RWPE1 (cell line): ENCODE data around the gene AQP12B.
"Not testable (repeated sequence)": the region's sequence is repeated elsewhere in the genome, so short reads cannot be mapped to it uniquely, and the experiment has no call there.

Experiments
- CTCF ChIA-PET: fragments of 350-600 bp; sonication (Branson Sonifier 250); formaldehyde crosslinking; extraction: SDS; loops from one replicate; lab custom pipeline; 2021; lab: Yijun Ruan, JAX
- POLR2A ChIA-PET: fragments of 400-600 bp; formaldehyde crosslinking; extraction: SDS; loops from one replicate; lab custom pipeline; 2020; ENCODE audit warnings: antibody characterized with exemption; ENCODE audit not compliant: low non-redundant PET; lab: Yijun Ruan, JAX
- DNase-seq: peaks from one replicate; pipeline ENCODE4 v3.0.0; 2012; ENCODE audit warnings: low spot score
- H3K27ac ChIP-seq: fragments of 450-650 bp; 2 replicates; pipeline ENCODE4 v1.5.1; 2017
- CTCF ChIP-seq: fragments of 450-650 bp; conservative IDR thresholded peaks from 2 replicates; pipeline ENCODE4 v1.5.1; 2017; ENCODE audit warnings: low read depth, mild to moderate bottlenecking

Gene AQP12B

GRCh38 chr2:240682431-240683224, at the start of gene AQP12B:
Gene AQP12B, minus strand, starts transcription at chr2:240682885. Its CDS starts 48 bp downstream, at chr2:240682837.
- DNase-seq, CTCF ChIA-PET, H3K27ac ChIP-seq, POLR2A ChIA-PET: not testable (repeated sequence)

- TF ChIP-seq CTCF = no peak
- no peak for DNase-seq
- ChIA-PET CTCF (no interaction called here), POLR2A (no interaction called here)
- H3K27ac ChIP-seq = no peak overlapping the region
These were observed 49.5 kb upstream of the AQP12B start for GRCh38 chr2:240732184-240732583.

GRCh38 chr2:240731178-240731545, 48.5 kb upstream of the AQP12B start:
- no peak for DNase-seq
- no peak for TF ChIP-seq CTCF
- no peak overlapping the region for H3K27ac ChIP-seq
- ChIA-PET POLR2A (no interaction called here), CTCF (no interaction called here)

GRCh38 chr2:240730501-240731177, 48.0 kb upstream of the AQP12B start:
- no peak overlapping the region for H3K27ac ChIP-seq
- CTCF ChIA-PET = no interaction called here
- no peak for DNase-seq
- POLR2A ChIA-PET = no interaction called here
- TF ChIP-seq CTCF = no peak

- TF ChIP-seq CTCF = no peak
- POLR2A ChIA-PET = no interaction called here
- H3K27ac ChIP-seq = no peak overlapping the region
- CTCF ChIA-PET = no interaction called here
- no peak for DNase-seq
These were observed 46.1 kb upstream of the AQP12B start for GRCh38 chr2:240728827-240729226.

- H3K27ac ChIP-seq = no peak overlapping the region
- ChIA-PET POLR2A (no interaction called here), CTCF (no interaction called here)
- no peak for DNase-seq
- no peak for TF ChIP-seq CTCF
These were observed 45.7 kb upstream of the AQP12B start for GRCh38 chr2:240728361-240728760.

- no peak for TF ChIP-seq CTCF
- POLR2A ChIA-PET = no interaction called here
- CTCF ChIA-PET = interaction anchor here (0.5 kb wide), 1 partner anchor 259 kb away, joined by 3 read pairs; no protein-coding TSS in a partner anchor
- DNase-seq = no peak
- no peak overlapping the region for H3K27ac ChIP-seq
These were observed 45.2 kb upstream of the AQP12B start for GRCh38 chr2:240727913-240728312.
